IMR-90 (cell line): Measurements from ENCODE around the gene SH3BP2. TPM values are rescaled to one million over a fixed set of nuclear protein-coding genes. Genes with fewer than 3 reads are reported as not detected.

ENCODE experiments used
- ATAC-seq: fragments of 200-7000 bp; cut with Tn5 transposase; 2 replicates; pipeline ENCODE4 v1.9.1; 2020; ENCODE audit warnings: low read depth, mild to moderate bottlenecking, moderate library complexity
- BruUV-seq: library from RNA; stranded (reverse); fragments of 400-500 nt; replicated peaks from 2 replicates; lab custom pipeline; 2021; lab: Mats Ljungman, UMichigan
- CTCF ChIA-PET: fragments of 300-600 bp; formaldehyde crosslinking; extraction: SDS; loops from one replicate; lab custom pipeline; 2021; ENCODE audit warnings: antibody characterized with exemption; lab: Yijun Ruan, JAX
- POLR2A ChIA-PET: fragments of 300-600 bp; sonication (Branson Sonifier 250); formaldehyde crosslinking; loops from one replicate; lab custom pipeline; 2022; ENCODE audit warnings: antibody characterized with exemption; ENCODE audit not compliant: unreplicated experiment; lab: Charles Lee
- DNase-seq: peaks from one replicate; pipeline ENCODE4 v3.0.0; 2013
- H2AFZ ChIP-seq: replicated peaks from 2 replicates; pipeline ENCODE3; 2013; ENCODE audit warnings: low read length, mild to moderate bottlenecking; ENCODE audit not compliant: poor library complexity
- H2AK5ac ChIP-seq: 2 replicates; pipeline ENCODE4 v1.6.1; 2013; ENCODE audit warnings: low read depth, low read length, inconsistent platforms
- H2AK9ac ChIP-seq: replicated peaks from 2 replicates; pipeline ENCODE3; 2013; ENCODE audit warnings: mild to moderate bottlenecking, low read depth, low read length, moderate library complexity; ENCODE audit not compliant: poor library complexity
- H2BK120ac ChIP-seq: 2 replicates; pipeline ENCODE4 v1.6.1; 2013; ENCODE audit warnings: low read depth, low read length, inconsistent platforms
- H2BK15ac ChIP-seq: 3 replicates; pipeline ENCODE4 v1.6.1; 2013; ENCODE audit warnings: low read depth, low read length, inconsistent platforms
- H2BK20ac ChIP-seq: 2 replicates; pipeline ENCODE4 v1.6.1; 2013; ENCODE audit warnings: low read depth, mild to moderate bottlenecking, inconsistent platforms, low read length, moderate library complexity
- H2BK5ac ChIP-seq: 2 replicates; pipeline ENCODE4 v1.6.1; 2013; ENCODE audit warnings: mild to moderate bottlenecking, low read depth, low read length, inconsistent platforms; ENCODE audit not compliant: poor library complexity, severe bottlenecking
- H3K14ac ChIP-seq: replicated peaks from 2 replicates; pipeline ENCODE4 v1.6.1; 2013; ENCODE audit warnings: low read depth, low read length, inconsistent platforms
- H3K18ac ChIP-seq: 2 replicates; pipeline ENCODE4 v1.6.1; 2013; ENCODE audit warnings: low read depth, low read length, control low read depth
- H3K23ac ChIP-seq: 2 replicates; pipeline ENCODE4 v1.6.1; 2013; ENCODE audit warnings: low read depth, low read length, inconsistent platforms
- H3K27ac ChIP-seq: 2 replicates; pipeline ENCODE4 v1.5.1; 2013; ENCODE audit warnings: mild to moderate bottlenecking, control low read depth, low read length; ENCODE audit not compliant: insufficient read depth
- H3K27me3 ChIP-seq: 2 replicates; pipeline ENCODE4 v1.6.1; 2013; ENCODE audit warnings: low read length; ENCODE audit not compliant: control insufficient read depth, insufficient read depth
- H3K36me3 ChIP-seq: 2 replicates; pipeline ENCODE4 v1.6.1; 2013; ENCODE audit warnings: low read length, mixed read lengths; ENCODE audit not compliant: control insufficient read depth, insufficient read depth
- H3K4ac ChIP-seq: 2 replicates; pipeline ENCODE4 v1.6.1; 2013; ENCODE audit warnings: low read depth, low read length, inconsistent platforms
- H3K4me1 ChIP-seq: 2 replicates; pipeline ENCODE4 v1.6.1; 2013; ENCODE audit warnings: low read length, mixed read lengths; ENCODE audit not compliant: control insufficient read depth, insufficient read depth
- H3K4me2 ChIP-seq: 2 replicates; pipeline ENCODE4 v1.6.1; 2013; ENCODE audit warnings: low read depth, mild to moderate bottlenecking, control low read depth, low read length, moderate library complexity
- H3K4me3 ChIP-seq: 2 replicates; pipeline ENCODE4 v1.5.1; 2013; ENCODE audit warnings: low read depth, mild to moderate bottlenecking, control low read depth, low read length, moderate library complexity; ENCODE audit not compliant: insufficient read depth
- H3K56ac ChIP-seq: 2 replicates; pipeline ENCODE4 v1.6.1; 2013; ENCODE audit warnings: low read length, inconsistent platforms; ENCODE audit not compliant: insufficient read depth; ENCODE audit errors: extremely low read depth
- H3K79me1 ChIP-seq, 2 experiments: 2 replicates each; pipeline ENCODE4 v1.6.1; 2013; ENCODE audit warnings: low read length in 2 of 2, inconsistent platforms in 1 of 2, low read depth in 1 of 2
- H3K9ac ChIP-seq: 2 replicates; pipeline ENCODE4 v1.6.1; 2013; ENCODE audit warnings: low read depth, low read length, control low read depth
- H3K9me1 ChIP-seq: 2 replicates; pipeline ENCODE4 v1.6.1; 2013; ENCODE audit warnings: low read length, inconsistent platforms; ENCODE audit not compliant: insufficient read depth
- H3K9me3 ChIP-seq: 2 replicates; pipeline ENCODE4 v1.6.1; 2013; ENCODE audit warnings: low read length; ENCODE audit not compliant: control insufficient read depth, insufficient read depth
- H4K20me1 ChIP-seq: 2 replicates; pipeline ENCODE4 v1.6.1; 2013; ENCODE audit warnings: low read length, inconsistent platforms; ENCODE audit not compliant: insufficient read depth
- H4K5ac ChIP-seq: 2 replicates; pipeline ENCODE4 v1.6.1; 2013; ENCODE audit warnings: mild to moderate bottlenecking, low read depth, low read length, control low read depth
- H4K8ac ChIP-seq, 2 experiments: 2 replicates each; pipeline ENCODE4 v1.6.1; 2013; ENCODE audit warnings: low read depth in 2 of 2, low read length in 2 of 2, control low read depth in 1 of 2, inconsistent platforms in 1 of 2
- H4K91ac ChIP-seq: 2 replicates; pipeline ENCODE4 v1.6.1; 2013; ENCODE audit warnings: low read depth, low read length, inconsistent platforms; ENCODE audit not compliant: insufficient read depth
- BHLHE40 ChIP-seq: fragments of 150-350 bp; IDR thresholded peaks from 2 replicates; pipeline ENCODE4 v1.6.1; 2016; ENCODE audit warnings: mild to moderate bottlenecking, low read depth, low read length
- CEBPB ChIP-seq: IDR thresholded peaks from 2 replicates; pipeline ENCODE4 v1.6.1; 2012; ENCODE audit warnings: low read depth, low read length, improper control_type of control experiment
- CHD1 ChIP-seq: IDR thresholded peaks from 2 replicates; pipeline ENCODE4 v1.6.1; 2012; ENCODE audit warnings: low read depth, low read length, improper control_type of control experiment
- MAZ ChIP-seq: IDR thresholded peaks from 2 replicates; pipeline ENCODE4 v1.6.1; 2012; ENCODE audit warnings: low read depth, mild to moderate bottlenecking, low read length, improper control_type of control experiment, moderate library complexity, borderline replicate concordance
- NFE2L2 ChIP-seq: fragments of 150-350 bp; IDR thresholded peaks from 2 replicates; pipeline ENCODE4 v1.6.1; 2016; ENCODE audit warnings: low read depth, mild to moderate bottlenecking, low read length
- POLR2A ChIP-seq: IDR thresholded peaks from 2 replicates; pipeline ENCODE4 v1.6.1; 2012; ENCODE audit warnings: mild to moderate bottlenecking, low read depth, low read length
- RCOR1 ChIP-seq: IDR thresholded peaks from 2 replicates; pipeline ENCODE4 v1.6.1; 2012; ENCODE audit warnings: mild to moderate bottlenecking, low read length, improper control_type of control experiment; ENCODE audit not compliant: insufficient replicate concordance
- RFX5 ChIP-seq: IDR thresholded peaks from 2 replicates; pipeline ENCODE4 v1.8.0; 2012; ENCODE audit warnings: low read depth, mild to moderate bottlenecking, low read length, moderate library complexity
- WGBS, 2 experiments: methylation state at CpG; one replicate each; pipeline versions ENCODE4 v1.1.5 to v1.1.7; 2013; ENCODE audit warnings: missing lambda C conversion rate in 2 of 2; ENCODE audit not compliant: insufficient read length in 1 of 2; ENCODE audit errors: extremely low coverage in 2 of 2; 5-methylcytosine and 5-hydroxymethylcytosine counted together
- dilution Hi-C: fragments of 300-500 bp; cut with HindIII; formaldehyde crosslinking; loops from one replicate; pipeline ENCODE4 v1.14.3; 2018; ENCODE audit warnings: low sequenced_read_pairs; ENCODE audit not compliant: unreplicated experiment
- in situ Hi-C: fragments of 300-500 bp; cut with MboI; formaldehyde crosslinking; loops from 3 replicates; pipeline ENCODE4 v1.14.3; 2019; ENCODE audit warnings: low sequenced_read_pairs, inconsistent platforms, mixed read lengths
- intact Hi-C: fragments of 100-400 bp; cut with micrococcal nuclease; formaldehyde crosslinking; loops from 2 replicates; pipeline ENCODE4 v1.10.0; 2022
- polyA plus RNA-seq, 3 experiments: library from polyadenylated mRNA; depleted of rRNA; stranded (reverse); fragments of >200 nt; gene quantifications; 2 replicates each; pipeline ENCODE4 v1.2.3, GENCODE V29; 2012; ENCODE audit warnings: low replicate concordance in 1 of 3
- total RNA-seq: library from RNA; depleted of rRNA; stranded (reverse); fragments of >200 nt; gene quantifications from 2 replicates; pipeline ENCODE4 v1.2.3, GENCODE V29; 2012
- TF ChIP-seq, protein P1 (sequence below): fragments of 150-350 bp; IDR thresholded peaks from 2 replicates; pipeline ENCODE4 v1.6.1; 2017; ENCODE audit warnings: mild to moderate bottlenecking, antibody characterized with exemption, low read length, low read depth

SH3BP2 gene
- total and polyA plus RNA-seq, 2 of the 4 experiments (the other 2 are of a cell fraction): 9.0 to 37.2 TPM

DNA sequence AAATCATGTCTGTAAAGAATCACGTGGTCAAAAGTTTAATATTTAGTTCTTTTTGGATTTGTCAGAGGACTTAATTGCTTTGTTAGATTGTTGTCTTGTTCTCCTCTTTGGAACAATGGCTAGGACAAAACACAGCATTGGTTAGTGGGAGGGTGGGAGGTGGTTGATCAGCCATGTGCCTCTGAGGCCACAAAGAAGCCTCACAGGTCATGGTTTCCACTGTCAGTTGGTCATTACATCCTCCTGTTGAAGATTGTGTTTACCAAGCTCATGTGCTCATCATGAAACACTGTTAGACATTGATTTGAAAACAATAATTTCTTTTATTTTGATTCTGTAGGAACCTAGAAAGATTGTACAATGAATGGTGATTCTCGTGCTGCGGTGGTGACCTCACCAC lies 82.7 kb downstream of the SH3BP2 start:
- Histone ChIP-seq H3K4me2 (no peak overlapping the region), H2AK5ac (peak overlapping the region; percentile 79), H4K5ac (no peak overlapping the region), H2BK120ac (no peak overlapping the region), H3K56ac (no peak overlapping the region), H3K4me1 (peaks cover 6% of the 10 kb centered on the region), H3K27ac (no peak overlapping the region), H3K36me3 (peaks cover 10% of the 10 kb centered on the region), H3K14ac (0 out of 2 replicates have a peak overlapping the region, but pooled peaks have one; percentile 38), H3K27me3 (no peaks in the 10 kb centered on the region), H2BK15ac (no peak overlapping the region), H3K9me3 (no peaks in the 10 kb centered on the region), H2AK9ac (no peak overlapping the region), H3K18ac (no peak overlapping the region), H3K4me3 (no peak overlapping the region), H4K20me1 (peaks cover 49% of the 10 kb centered on the region), H4K8ac (peak overlapping the region in 1 of 2 experiments; percentile 62; a peak in 2 of 4 replicates), H2AFZ (no peak overlapping the region), H3K9me1 (peaks cover 33% of the 10 kb centered on the region), H2BK20ac (no peak overlapping the region), H2BK5ac (peak overlapping the region; percentile 36), H3K4ac (peak overlapping the region; percentile 54), H3K9ac (no peak overlapping the region), H4K91ac (no peak overlapping the region), H3K23ac (peak overlapping the region; percentile 69; the same call in 1 of the 2 replicates), H3K79me1 (peaks cover 44 to 75% of the 10 kb centered on the region in 2 experiments)
- no TSS peak for BruUV-seq
- TF ChIP-seq RCOR1: no peak
- TF ChIP-seq RFX5: no peak
- TF ChIP-seq CHD1: no peak
- no peak for TF ChIP-seq POLR2A
- no peak for TF ChIP-seq MAZ
- TF ChIP-seq BHLHE40: no peak
- no peak for TF ChIP-seq NFE2L2
- TF ChIP-seq, protein P1, sequence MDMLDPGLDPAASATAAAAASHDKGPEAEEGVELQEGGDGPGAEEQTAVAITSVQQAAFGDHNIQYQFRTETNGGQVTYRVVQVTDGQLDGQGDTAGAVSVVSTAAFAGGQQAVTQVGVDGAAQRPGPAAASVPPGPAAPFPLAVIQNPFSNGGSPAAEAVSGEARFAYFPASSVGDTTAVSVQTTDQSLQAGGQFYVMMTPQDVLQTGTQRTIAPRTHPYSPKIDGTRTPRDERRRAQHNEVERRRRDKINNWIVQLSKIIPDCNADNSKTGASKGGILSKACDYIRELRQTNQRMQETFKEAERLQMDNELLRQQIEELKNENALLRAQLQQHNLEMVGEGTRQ: no peak
- no peak for TF ChIP-seq CEBPB
- ChIA-PET CTCF (interaction anchor here (1.2 kb wide), 1 partner anchor 13 kb away, joined by 3 read pairs; no protein-coding TSS in a partner anchor), POLR2A (interaction anchor here (0.5 kb wide), 1 partner anchor 621 kb away, joined by 3 read pairs; no protein-coding TSS in a partner anchor)
- dilution Hi-C loops (no loop called here), intact Hi-C loops (no loop called here), in situ Hi-C loops (no loop called here)
- WGBS, 2 experiments: 100% methylated on average over 1 of the region's 3 CpGs; no CpG with 5 or more reads in 1 of the 2 experiments
- ATAC-seq: no peak
- no peak for DNase-seq
